A549 (cell line): ENCODE results near the gene MOCS1.

Source experiments
- CBX8 ChIP-seq: fragments of 200-600 bp; sonication (generic); IDR thresholded peaks from 2 replicates; pipeline ENCODE4 v1.6.1; 2016
- HDAC2 ChIP-seq: fragments of 200-600 bp; sonication (generic); IDR thresholded peaks from 2 replicates; pipeline ENCODE4 v1.6.1; 2016
- TF ChIP-seq, protein P1 (sequence below): fragments of 250-450 bp; sonication (Bioruptor Pico); IDR thresholded peaks from 2 replicates; pipeline ENCODE4 v1.5.0; 2021; ENCODE audit warnings: mild to moderate bottlenecking, moderate library complexity, borderline replicate concordance

- TF ChIP-seq CBX8 (no peak), HDAC2 (no peak)
- TF ChIP-seq, protein P1, sequence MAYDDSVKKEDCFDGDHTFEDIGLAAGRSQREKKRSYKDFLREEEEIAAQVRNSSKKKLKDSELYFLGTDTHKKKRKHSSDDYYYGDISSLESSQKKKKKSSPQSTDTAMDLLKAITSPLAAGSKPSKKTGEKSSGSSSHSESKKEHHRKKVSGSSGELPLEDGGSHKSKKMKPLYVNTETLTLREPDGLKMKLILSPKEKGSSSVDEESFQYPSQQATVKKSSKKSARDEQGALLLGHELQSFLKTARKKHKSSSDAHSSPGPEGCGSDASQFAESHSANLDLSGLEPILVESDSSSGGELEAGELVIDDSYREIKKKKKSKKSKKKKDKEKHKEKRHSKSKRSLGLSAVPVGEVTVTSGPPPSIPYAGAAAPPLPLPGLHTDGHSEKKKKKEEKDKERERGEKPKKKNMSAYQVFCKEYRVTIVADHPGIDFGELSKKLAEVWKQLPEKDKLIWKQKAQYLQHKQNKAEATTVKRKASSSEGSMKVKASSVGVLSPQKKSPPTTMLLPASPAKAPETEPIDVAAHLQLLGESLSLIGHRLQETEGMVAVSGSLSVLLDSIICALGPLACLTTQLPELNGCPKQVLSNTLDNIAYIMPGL (CRISPR knock-in tag) = no peak
Observed at GRCh38 chr6:39936857-39937256, 2.6 kb upstream of the MOCS1 start.
